Kidney tubule cell (primary cell): ENCODE data around the gene RALB.
"Not testable (repeated sequence)": the region's sequence is repeated elsewhere in the genome, so short reads cannot be mapped to it uniquely, and the experiment has no call there.

Experiments
- DNase-seq: peaks from one replicate; pipeline ENCODE4 v3.0.0-alpha.2; 2018; ENCODE audit warnings: low spot score

Gene RALB

GRCh38 chr2:120224735-120225548 lies 27.7 kb upstream of the RALB start:
- DNase-seq = no peak

- no peak for DNase-seq
Measured at GRCh38 chr2:120225549-120226065, 27.0 kb upstream of the RALB start.

GRCh38 chr2:120226316-120226715 lies 26.3 kb upstream of the RALB start:
- DNase-seq = no peak

DNA sequence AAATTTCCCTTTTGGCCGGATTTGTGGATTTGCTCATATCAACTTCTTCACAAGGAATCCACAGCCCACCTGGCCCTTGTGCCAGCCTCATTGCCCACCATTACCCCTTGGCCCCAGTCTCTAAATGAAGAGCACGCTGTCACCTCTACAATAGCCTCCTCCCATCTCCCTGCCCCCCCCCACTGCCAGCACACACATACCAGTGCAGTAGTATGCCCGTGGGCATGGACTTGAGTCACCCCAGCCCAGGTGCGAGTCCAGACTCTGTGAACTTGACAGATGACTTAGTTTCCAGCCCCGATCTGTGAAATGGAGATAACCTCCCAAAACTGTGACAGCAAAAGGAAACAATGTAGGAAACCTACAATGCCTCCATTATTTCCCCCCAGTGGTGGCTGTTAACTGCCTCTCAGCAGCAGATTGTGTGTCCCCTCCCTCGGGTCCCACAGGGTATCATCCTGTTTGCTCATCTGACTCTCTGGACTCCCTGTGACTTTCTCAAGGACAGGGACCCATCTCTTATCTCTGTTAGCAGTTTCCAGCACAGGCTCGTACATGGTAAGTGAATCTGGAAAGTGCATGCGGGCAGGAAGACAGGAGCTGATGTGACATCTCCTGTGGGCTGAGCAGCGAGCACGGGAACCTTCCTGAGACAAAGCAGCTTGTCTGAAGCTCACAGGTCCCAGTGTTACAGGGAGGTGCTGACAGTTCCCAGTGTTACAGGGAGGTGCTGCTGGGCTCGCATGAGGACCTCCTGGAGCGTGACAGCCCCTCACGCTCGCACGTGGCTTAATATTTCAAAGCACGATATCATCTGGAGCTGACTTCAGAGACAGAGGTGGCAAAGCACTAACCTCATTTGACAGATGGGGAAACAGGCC lies 25.3 kb upstream of the RALB start:
- DNase-seq = no peak

GRCh38 chr2:120228503-120228902 lies 24.1 kb upstream of the RALB start:
- peak; percentile 34 for DNase-seq

GRCh38 chr2:120229341-120229740 lies 23.3 kb upstream of the RALB start:
- DNase-seq = no peak

DNA sequence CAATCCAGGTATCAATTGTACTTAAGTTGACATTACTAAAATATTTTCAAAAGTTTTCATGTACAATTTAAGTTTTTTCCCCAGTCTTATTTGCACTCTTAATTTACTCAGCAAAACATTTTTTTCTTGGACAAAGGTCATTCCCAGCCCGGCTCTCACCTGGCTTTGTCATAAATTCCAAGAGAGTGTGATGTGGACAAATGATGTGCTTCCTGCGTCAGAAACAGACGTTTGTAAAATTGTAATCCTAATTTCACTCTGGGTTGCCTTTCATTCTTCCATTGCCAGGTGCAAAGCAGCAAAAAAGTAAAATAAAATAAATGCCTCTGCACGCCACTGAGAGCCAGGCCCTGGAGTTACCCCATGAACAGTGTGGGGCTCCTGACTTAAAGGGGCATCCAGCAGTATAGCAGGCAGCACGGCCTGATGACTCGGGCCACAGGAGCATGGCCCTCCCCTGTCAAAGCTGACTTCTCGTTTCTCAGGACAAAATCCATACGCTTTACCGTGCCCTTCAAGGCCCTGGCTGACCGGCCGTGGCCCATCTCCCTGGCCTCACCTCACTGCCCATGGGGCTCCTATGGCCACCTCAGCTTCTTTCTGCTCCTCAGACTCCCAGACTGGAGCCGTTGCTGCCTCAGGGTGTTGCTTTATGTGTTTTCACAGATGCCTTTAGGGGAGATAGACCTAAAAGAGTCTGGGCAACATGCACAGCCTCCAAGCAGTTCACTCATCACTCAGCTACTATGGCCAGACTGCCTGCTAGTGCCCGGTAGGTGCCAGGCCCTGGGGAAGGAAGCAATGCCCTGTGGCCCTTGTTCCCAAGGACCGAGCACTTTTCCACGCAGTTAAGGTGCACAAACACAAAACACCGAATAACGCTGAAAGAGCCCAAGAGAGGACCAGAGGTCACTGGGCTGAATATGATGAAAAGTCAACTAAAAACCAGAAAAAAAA lies 21.9 kb upstream of the RALB start:
- DNase-seq = no peak

- DNase-seq = no peak
Measured at GRCh38 chr2:120231564-120231973, 21.1 kb upstream of the RALB start.

DNA sequence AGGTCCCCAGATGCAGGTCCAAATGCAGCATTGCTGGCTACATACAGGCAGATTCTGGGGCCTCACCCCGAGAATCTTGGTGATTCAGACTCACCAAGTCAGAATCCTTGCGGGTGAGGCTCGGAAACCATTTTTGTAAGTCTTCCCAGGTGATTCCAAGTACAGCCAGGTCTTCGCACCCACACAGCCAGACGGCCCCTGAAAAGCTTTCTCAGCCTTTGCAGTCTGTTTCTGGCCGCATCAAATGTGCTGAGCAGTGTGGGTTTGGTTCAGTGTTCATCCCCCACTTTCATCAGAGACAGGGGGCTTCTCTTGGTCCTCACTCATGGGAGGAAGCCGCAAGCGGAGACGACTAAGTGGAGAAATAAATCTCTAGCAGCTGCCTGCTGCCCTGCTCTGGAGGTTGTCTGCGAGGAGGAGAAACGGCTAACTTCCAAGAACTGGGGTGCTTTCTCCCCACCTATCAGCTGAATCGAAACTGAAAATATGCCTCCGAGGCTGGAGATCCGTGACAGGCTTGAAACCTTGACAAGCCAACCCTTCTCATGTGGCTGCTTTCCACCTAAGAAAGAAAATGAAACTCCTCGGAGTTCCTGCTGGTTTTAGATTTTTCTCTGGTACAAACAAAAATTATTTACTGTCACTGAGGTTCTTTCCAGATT lies 20.5 kb upstream of the RALB start:
- peak; percentile 47 for DNase-seq

DNA sequence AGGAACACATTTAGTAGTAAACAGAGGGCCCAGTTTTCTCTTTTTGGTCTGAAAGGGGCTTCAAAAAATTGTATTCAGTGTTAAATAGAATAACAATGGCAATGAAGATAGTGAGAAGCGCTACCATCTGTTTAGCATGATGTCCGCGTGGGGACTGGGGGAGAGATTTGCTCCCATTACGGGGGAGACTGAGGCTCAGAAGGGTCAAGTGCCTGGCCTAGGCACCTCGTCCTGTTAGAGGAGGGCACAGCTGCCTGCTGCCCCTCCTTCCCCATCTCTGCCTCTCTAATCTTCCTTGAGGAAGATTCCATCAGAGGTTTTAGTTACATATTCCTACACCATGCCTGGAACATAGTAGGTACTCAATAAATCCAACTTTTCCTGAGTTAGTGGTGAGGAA lies 19.4 kb upstream of the RALB start:
- no peak for DNase-seq

- DNase-seq = not testable (repeated sequence)
Measured at GRCh38 chr2:120235158-120235557, 17.5 kb upstream of the RALB start.

- DNase-seq = no peak
Measured at GRCh38 chr2:120235681-120236080, 17.0 kb upstream of the RALB start.

DNA sequence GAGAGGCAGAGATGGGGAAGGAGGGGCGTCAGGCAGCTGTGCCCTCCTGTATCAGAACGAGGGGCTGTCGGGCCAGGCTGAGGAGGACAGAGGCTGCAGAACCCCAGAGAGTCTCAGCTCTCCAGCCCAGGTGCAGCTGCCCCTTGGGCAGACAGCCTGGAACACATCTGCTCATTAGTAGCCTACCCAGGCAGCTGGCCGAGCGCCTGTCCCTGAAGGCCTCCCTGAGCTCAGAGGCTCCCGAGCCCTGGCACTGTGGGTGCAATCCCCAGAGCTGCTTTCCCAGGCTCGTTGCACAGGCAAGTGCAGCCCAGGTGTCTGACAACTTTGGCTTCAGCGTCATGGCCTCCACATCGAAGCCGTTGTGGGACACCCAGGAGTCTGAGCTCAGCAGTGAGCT lies 16.3 kb upstream of the RALB start:
- DNase-seq = no peak

DNA sequence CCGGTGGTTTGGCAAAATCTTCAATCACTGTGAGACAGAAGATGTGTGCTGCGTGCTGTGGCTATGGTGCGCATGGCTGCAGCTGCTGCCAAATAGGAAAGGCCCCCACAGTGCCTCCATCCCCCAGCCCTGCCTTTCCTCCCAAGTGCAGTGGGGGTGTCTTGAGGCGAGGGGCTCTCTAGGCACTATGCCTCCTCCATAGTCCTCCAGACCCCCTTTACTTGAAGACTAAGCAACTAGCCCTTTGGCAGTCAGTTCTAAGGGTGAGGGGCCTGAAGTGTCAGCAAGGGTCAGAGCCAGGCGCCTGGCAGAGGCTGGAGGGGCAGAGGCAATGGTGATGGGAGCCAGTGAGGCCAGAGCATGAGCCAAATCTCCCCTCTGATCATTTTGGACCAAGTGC lies 15.9 kb upstream of the RALB start:
- no peak for DNase-seq

DNA sequence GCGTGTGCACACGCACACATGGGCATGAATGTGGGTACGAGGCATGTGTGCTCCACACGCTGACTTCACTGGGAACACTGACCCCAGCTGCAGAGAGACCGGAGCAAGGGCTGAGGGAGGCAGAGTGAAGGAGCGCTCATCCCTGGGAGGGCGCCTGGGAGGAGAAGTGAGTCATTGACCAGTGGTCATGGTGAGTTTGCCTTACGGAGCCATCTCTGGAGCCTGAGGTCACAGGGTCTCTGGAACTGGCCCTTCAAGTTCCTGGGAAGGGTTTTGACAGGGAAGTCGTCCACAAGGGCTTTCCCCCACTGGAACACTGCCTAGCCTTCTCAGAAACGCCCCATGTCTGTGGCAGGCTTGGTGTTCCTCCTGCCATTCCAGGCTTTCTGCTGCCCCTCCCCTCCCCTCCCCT lies 15.2 kb upstream of the RALB start:
- DNase-seq = peak; percentile 94

- peak; percentile 93 for DNase-seq
Measured at GRCh38 chr2:120238728-120239487, 13.7 kb upstream of the RALB start.

DNA sequence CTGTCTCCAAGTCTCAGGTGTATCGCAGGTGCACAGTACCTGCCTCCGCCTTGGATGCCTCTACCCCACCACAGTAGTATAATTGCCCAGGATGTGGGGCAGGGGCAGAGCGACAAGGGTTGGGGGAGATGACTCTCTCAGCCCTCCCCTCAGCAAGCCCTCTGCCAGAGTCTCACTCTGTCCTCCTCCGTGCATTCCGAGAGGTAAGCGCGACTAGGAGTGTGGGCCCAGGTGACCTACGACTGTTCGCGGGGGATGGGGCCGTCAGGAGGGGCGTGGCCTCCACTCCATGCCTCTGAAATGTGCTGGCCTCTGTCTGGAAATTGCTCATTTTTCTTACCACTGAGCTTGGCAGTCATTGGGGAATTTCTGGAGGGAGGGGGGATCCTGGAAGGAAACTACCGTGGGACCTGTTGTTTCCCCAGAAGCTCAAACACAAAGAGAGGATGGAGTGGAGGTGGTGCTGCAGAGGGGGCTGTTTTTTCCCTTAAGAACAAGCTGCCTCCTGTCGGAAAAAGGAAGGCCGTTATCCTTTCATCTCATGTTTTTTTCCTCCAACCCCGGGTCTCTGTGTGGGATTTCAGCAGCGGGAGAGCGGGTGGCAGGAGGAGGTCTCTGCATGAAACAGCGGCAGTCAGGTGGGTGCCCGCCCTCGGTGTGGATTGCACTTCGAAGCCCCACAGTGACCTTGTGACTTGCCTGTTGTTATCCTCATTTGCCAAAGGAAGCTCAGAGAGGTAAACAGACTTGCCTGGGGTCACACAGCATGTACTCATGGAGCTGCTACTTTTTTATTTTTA lies 13.0 kb upstream of the RALB start:
- DNase-seq = peak; percentile 89

GRCh38 chr2:120240901-120241429 lies 11.7 kb upstream of the RALB start:
- no peak for DNase-seq

- DNase-seq = no peak
Measured at GRCh38 chr2:120241684-120242083, 11.0 kb upstream of the RALB start.
